WI38 (cell line): ENCODE results near the gene NUDT14.

Experiments
- H3K4me3 ChIP-seq: 2 replicates; pipeline ENCODE4 v1.5.1; 2011; ENCODE audit warnings: low read depth, mild to moderate bottlenecking, control low read depth, low read length
- CTCF ChIP-seq: IDR thresholded peaks from 2 replicates; pipeline ENCODE4 v1.5.1; 2012; ENCODE audit warnings: low read depth, mild to moderate bottlenecking, control low read depth, low read length

Gene NUDT14

GRCh38 chr14:105143451-105144025, 37.6 kb downstream of the NUDT14 start:
- no peak overlapping the region for H3K4me3 ChIP-seq
- no peak for TF ChIP-seq CTCF

GRCh38 chr14:105142651-105143450, 38.3 kb downstream of the NUDT14 start:
- no peak overlapping the region for H3K4me3 ChIP-seq
- TF ChIP-seq CTCF = no peak

GRCh38 chr14:105141486-105142281, 39.4 kb downstream of the NUDT14 start:
- H3K4me3 ChIP-seq = no peak overlapping the region
- TF ChIP-seq CTCF = no peak

GRCh38 chr14:105141026-105141425, 40.1 kb downstream of the NUDT14 start:
- TF ChIP-seq CTCF = no peak
- no peak overlapping the region for H3K4me3 ChIP-seq

GRCh38 chr14:105140581-105140980, 40.5 kb downstream of the NUDT14 start:
- no peak overlapping the region for H3K4me3 ChIP-seq
- no peak for TF ChIP-seq CTCF

- no peak overlapping the region for H3K4me3 ChIP-seq
- no peak for TF ChIP-seq CTCF
Measured at GRCh38 chr14:105139831-105140239, 41.3 kb downstream of the NUDT14 start.
